Measurements from ENCODE around the gene NCBP3.

NCBP3 gene

GRCh38 chr17:3763777-3764170, 82.3 kb downstream of the NCBP3 start:
- Histone ChIP-seq H3K27me3 (ENCODE audit: control insufficient read depth in 2 of 2, insufficient read depth in 2 of 2, low read length in 2 of 2) (no peaks in the 10 kb centered on the region), H3K36me3 (ENCODE audit: control insufficient read depth in 2 of 2, insufficient read depth in 2 of 2, low read length in 2 of 2) (no peaks in the 10 kb centered on the region), H3K27ac (ENCODE audit: low read depth in 2 of 2, low read length in 2 of 2) (peak overlapping the region in 1 of 2 donors; percentile 32), H3K9me3 (ENCODE audit: control insufficient read depth in 2 of 2, low read length in 2 of 2) (peaks cover 0 to 4% of the 10 kb centered on the region in 2 donors), H3K4me3 (ENCODE audit: low read length in 2 of 2) (peak overlapping the region in 1 of 2 donors; percentile 15), H3K4me1 (ENCODE audit: control insufficient read depth in 2 of 2, insufficient read depth in 2 of 2, low read length in 2 of 2) (peaks cover 0 to 2% of the 10 kb centered on the region in 2 donors), H3K9ac (ENCODE audit: low read depth in 1 of 2, low read length in 2 of 2) (peak overlapping the region in 1 of 2 donors; percentile 12)

- H3K4me1 ChIP-seq (ENCODE audit: control insufficient read depth in 2 of 2, insufficient read depth in 2 of 2, low read length in 2 of 2) = peaks cover 0 to 2% of the 10 kb centered on the region in 2 donors
- no peaks in the 10 kb centered on the region for H3K36me3 ChIP-seq (ENCODE audit: control insufficient read depth in 2 of 2, insufficient read depth in 2 of 2, low read length in 2 of 2)
- H3K9me3 ChIP-seq (ENCODE audit: control insufficient read depth in 2 of 2, low read length in 2 of 2) = peaks cover 0 to 4% of the 10 kb centered on the region in 2 donors
- H3K27ac ChIP-seq (ENCODE audit: low read depth in 2 of 2, low read length in 2 of 2) = peak overlapping the region in 1 of 2 donors; percentile 32
- H3K4me3 ChIP-seq (ENCODE audit: low read length in 2 of 2) = peak overlapping the region in 1 of 2 donors; percentile 15
- no peaks in the 10 kb centered on the region for H3K27me3 ChIP-seq (ENCODE audit: control insufficient read depth in 2 of 2, insufficient read depth in 2 of 2, low read length in 2 of 2)
- peak overlapping the region in 1 of 2 donors; percentile 12 for H3K9ac ChIP-seq (ENCODE audit: low read depth in 1 of 2, low read length in 2 of 2)
These were observed 82.9 kb downstream of the NCBP3 start for GRCh38 chr17:3762922-3763776.

DNA sequence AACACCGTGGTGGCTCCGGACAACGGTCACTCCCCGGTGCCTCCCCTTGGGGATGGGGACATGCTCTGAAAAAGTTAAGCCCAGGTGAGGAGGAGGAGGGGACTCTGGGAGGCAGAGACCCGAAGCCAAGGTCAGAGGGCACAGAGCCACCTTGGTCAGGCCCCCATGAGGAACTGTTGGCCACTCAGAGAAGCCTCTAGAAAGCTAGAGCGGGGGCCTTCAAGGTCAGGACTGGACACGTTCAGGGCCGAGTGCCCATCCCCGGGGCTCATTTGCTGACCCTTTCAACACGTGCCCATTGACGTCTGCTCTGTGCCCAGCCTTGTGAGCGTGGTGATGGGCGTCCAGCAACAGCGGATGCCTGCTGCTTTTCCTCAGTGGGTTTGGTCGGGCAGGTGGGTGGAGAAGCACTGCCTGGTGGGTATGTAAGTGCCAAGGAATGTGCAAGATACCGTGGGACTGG, 84.1 kb downstream of the NCBP3 start:
- Histone ChIP-seq H3K4me3 (ENCODE audit: low read length in 2 of 2) (no peak overlapping the region), H3K9ac (ENCODE audit: low read depth in 1 of 2, low read length in 2 of 2) (no peak overlapping the region), H3K27me3 (ENCODE audit: control insufficient read depth in 2 of 2, insufficient read depth in 2 of 2, low read length in 2 of 2) (no peaks in the 10 kb centered on the region), H3K36me3 (ENCODE audit: control insufficient read depth in 2 of 2, insufficient read depth in 2 of 2, low read length in 2 of 2) (no peaks in the 10 kb centered on the region), H3K9me3 (ENCODE audit: control insufficient read depth in 2 of 2, low read length in 2 of 2) (peaks cover 0 to 4% of the 10 kb centered on the region in 2 donors), H3K27ac (ENCODE audit: low read depth in 2 of 2, low read length in 2 of 2) (no peak overlapping the region), H3K4me1 (ENCODE audit: control insufficient read depth in 2 of 2, insufficient read depth in 2 of 2, low read length in 2 of 2) (peaks cover 0 to 2% of the 10 kb centered on the region in 2 donors)

DNA sequence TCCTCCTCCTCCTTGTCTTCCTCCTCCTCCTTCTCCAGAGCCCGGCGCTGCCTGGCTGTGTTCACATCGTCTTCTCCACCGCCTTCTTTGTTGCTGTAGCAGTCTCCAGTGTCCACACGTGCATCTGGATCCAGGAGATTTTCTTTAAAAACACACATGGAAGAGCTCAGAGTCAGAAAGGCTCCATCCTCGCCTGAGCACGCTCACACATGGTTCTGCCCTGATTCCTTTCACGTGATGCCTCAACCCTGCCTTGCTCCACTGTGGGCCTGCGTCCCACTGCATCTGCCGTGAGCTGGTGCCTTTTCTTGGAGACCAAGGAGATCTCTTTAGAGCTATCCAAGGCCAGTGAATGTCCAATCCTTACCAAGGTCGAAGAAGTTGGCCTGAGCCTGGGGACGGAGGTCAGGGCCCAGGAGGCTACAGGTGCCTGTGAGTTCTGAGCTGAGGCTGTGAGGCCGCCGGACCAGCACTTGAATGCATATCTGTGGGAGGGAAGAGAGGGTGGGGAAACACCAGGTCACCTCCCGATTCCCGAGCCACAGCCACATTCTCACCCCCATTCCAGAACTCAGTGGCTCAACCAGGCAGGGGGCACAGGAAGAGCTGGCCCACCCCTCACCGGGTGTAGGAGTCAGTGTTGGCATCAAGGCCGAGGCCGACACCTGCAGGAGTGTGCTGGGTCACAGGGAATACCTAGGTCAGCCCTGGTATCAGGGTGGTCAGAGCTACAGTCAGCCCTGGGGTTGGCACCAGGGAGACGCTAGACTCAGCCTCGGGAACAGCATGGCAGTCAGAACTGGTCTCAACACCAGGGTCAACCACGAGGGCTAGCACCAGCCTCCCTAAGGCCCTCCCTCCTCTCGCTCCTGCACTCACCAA, 84.8 kb downstream of the NCBP3 start:
- Histone ChIP-seq H3K9me3 (ENCODE audit: control insufficient read depth in 2 of 2, low read length in 2 of 2) (peaks cover 0 to 4% of the 10 kb centered on the region in 2 donors), H3K27ac (ENCODE audit: low read depth in 2 of 2, low read length in 2 of 2) (no peak overlapping the region), H3K4me1 (ENCODE audit: control insufficient read depth in 2 of 2, insufficient read depth in 2 of 2, low read length in 2 of 2) (peaks cover 0 to 2% of the 10 kb centered on the region in 2 donors), H3K9ac (ENCODE audit: low read depth in 1 of 2, low read length in 2 of 2) (no peak overlapping the region), H3K27me3 (ENCODE audit: control insufficient read depth in 2 of 2, insufficient read depth in 2 of 2, low read length in 2 of 2) (no peaks in the 10 kb centered on the region), H3K36me3 (ENCODE audit: control insufficient read depth in 2 of 2, insufficient read depth in 2 of 2, low read length in 2 of 2) (no peaks in the 10 kb centered on the region), H3K4me3 (ENCODE audit: low read length in 2 of 2) (no peak overlapping the region)

DNA sequence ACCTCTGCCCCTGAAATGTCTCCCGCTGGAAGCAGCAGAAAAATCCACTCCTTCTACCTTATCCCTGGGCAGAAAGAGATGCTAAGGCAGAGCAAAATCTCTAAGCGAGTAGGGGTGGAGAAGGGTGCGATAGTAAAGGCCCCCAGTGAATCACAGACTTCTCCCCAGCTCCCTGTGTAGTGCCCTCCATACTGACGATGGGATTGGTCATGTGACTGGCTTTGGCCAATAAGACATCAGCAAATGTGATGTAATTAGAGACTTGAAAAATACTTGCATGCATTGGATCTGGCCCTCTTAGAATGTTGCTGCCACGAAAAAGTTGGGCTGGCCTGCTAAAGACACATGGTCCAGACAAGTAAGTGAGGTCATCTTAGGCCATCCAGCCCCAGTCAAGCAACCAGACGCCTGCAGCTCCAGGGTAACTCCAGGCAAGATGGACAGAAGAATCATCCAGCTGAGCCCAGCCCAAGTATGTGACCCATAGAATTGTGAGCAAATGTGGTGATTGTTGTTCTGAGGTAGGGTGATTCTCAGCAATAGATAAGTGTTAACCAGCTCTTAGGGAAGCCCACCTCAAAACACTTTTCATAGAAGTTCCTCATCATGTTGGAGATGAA, 86.3 kb downstream of the NCBP3 start:
- Histone ChIP-seq H3K4me1 (ENCODE audit: control insufficient read depth in 2 of 2, insufficient read depth in 2 of 2, low read length in 2 of 2) (peaks cover 0 to 5% of the 10 kb centered on the region in 2 donors), H3K27ac (ENCODE audit: low read depth in 2 of 2, low read length in 2 of 2) (no peak overlapping the region), H3K4me3 (ENCODE audit: low read length in 2 of 2) (no peak overlapping the region), H3K9me3 (ENCODE audit: control insufficient read depth in 2 of 2, low read length in 2 of 2) (peaks cover 0 to 4% of the 10 kb centered on the region in 2 donors), H3K9ac (ENCODE audit: low read depth in 1 of 2, low read length in 2 of 2) (no peak overlapping the region), H3K27me3 (ENCODE audit: control insufficient read depth in 2 of 2, insufficient read depth in 2 of 2, low read length in 2 of 2) (no peaks in the 10 kb centered on the region), H3K36me3 (ENCODE audit: control insufficient read depth in 2 of 2, insufficient read depth in 2 of 2, low read length in 2 of 2) (no peaks in the 10 kb centered on the region)

- Histone ChIP-seq H3K27ac (ENCODE audit: low read depth in 2 of 2, low read length in 2 of 2) (peak overlapping the region; percentile 53 to 65), H3K4me3 (ENCODE audit: low read length in 2 of 2) (peak overlapping the region; percentile 57 to 74), H3K27me3 (ENCODE audit: control insufficient read depth in 2 of 2, insufficient read depth in 2 of 2, low read length in 2 of 2) (no peaks in the 10 kb centered on the region), H3K4me1 (ENCODE audit: control insufficient read depth in 2 of 2, insufficient read depth in 2 of 2, low read length in 2 of 2) (peaks cover 0 to 4% of the 10 kb centered on the region in 2 donors), H3K36me3 (ENCODE audit: control insufficient read depth in 2 of 2, insufficient read depth in 2 of 2, low read length in 2 of 2) (no peaks in the 10 kb centered on the region), H3K9me3 (ENCODE audit: control insufficient read depth in 2 of 2, low read length in 2 of 2) (peaks cover 0 to 4% of the 10 kb centered on the region in 2 donors), H3K9ac (ENCODE audit: low read depth in 1 of 2, low read length in 2 of 2) (peak overlapping the region; percentile 68 to 73)
These were observed 90.6 kb downstream of the NCBP3 start for GRCh38 chr17:3755335-3756030.

DNA sequence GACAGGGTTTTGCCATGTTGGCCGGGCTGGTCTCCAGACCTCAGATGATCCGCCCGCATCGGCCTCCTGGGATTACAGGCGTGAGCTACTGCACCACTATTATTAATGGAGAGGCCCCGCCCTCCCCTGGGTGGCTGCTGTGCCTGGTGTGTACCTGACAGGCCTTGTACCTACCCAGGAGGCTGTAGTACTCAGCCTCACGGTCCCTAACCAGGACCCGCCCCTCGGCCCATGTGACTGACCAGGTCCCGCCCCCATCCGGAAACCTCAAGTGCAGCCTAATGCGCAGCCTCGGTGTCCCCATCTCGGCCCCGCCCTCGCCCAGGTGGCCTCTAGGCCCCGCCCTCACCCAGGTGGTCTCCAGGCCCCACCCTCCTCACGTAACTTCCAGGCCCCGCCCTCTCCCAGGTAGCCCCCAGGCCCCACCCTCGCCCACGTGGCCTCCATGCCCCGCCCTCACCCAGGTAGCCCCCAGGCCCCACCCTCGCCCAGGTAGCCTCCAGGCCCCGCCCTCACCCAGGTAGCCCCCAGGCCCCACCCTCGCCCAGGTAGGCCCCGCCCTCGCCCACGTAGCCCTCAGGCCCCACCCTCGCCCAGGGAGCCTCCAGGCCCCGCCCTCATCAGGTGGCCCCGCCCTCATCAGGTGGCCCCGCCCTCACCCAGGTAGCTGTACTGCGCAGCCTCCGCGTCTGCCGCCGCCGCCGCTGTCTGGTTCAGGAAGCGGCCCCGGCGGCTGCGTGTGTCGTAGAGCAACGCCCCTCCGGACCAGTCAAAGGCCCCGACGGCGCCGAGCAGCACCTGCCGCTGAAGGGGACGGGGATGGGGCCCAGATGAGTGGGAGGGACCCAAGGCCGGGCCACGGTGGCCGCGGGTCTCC, 91.3 kb downstream of the NCBP3 start:
- Histone ChIP-seq H3K9me3 (ENCODE audit: control insufficient read depth in 2 of 2, low read length in 2 of 2) (peaks cover 0 to 2% of the 10 kb centered on the region in 2 donors), H3K27me3 (ENCODE audit: control insufficient read depth in 2 of 2, insufficient read depth in 2 of 2, low read length in 2 of 2) (no peaks in the 10 kb centered on the region), H3K4me3 (ENCODE audit: low read length in 2 of 2) (peak overlapping the region; percentile 57 to 74), H3K4me1 (ENCODE audit: control insufficient read depth in 2 of 2, insufficient read depth in 2 of 2, low read length in 2 of 2) (peaks cover 0 to 4% of the 10 kb centered on the region in 2 donors), H3K9ac (ENCODE audit: low read depth in 1 of 2, low read length in 2 of 2) (peak overlapping the region; percentile 68 to 73), H3K36me3 (ENCODE audit: control insufficient read depth in 2 of 2, insufficient read depth in 2 of 2, low read length in 2 of 2) (no peaks in the 10 kb centered on the region), H3K27ac (ENCODE audit: low read depth in 2 of 2, low read length in 2 of 2) (peak overlapping the region; percentile 53 to 65)

GRCh38 chr17:3754066-3754457, 92.0 kb downstream of the NCBP3 start:
- Histone ChIP-seq H3K9me3 (ENCODE audit: control insufficient read depth in 2 of 2, low read length in 2 of 2) (no peaks in the 10 kb centered on the region), H3K27ac (ENCODE audit: low read depth in 2 of 2, low read length in 2 of 2) (no peak overlapping the region), H3K9ac (ENCODE audit: low read depth in 1 of 2, low read length in 2 of 2) (no peak overlapping the region), H3K4me3 (ENCODE audit: low read length in 2 of 2) (peak overlapping the region in 1 of 2 donors; percentile 13), H3K36me3 (ENCODE audit: control insufficient read depth in 2 of 2, insufficient read depth in 2 of 2, low read length in 2 of 2) (no peaks in the 10 kb centered on the region), H3K27me3 (ENCODE audit: control insufficient read depth in 2 of 2, insufficient read depth in 2 of 2, low read length in 2 of 2) (no peaks in the 10 kb centered on the region), H3K4me1 (ENCODE audit: control insufficient read depth in 2 of 2, insufficient read depth in 2 of 2, low read length in 2 of 2) (peaks cover 0 to 4% of the 10 kb centered on the region in 2 donors)

GRCh38 chr17:3753624-3754023, 92.4 kb downstream of the NCBP3 start:
- Histone ChIP-seq H3K27ac (ENCODE audit: low read depth in 2 of 2, low read length in 2 of 2) (no peak overlapping the region), H3K9ac (ENCODE audit: low read depth in 1 of 2, low read length in 2 of 2) (no peak overlapping the region), H3K4me3 (ENCODE audit: low read length in 2 of 2) (no peak overlapping the region), H3K9me3 (ENCODE audit: control insufficient read depth in 2 of 2, low read length in 2 of 2) (no peaks in the 10 kb centered on the region), H3K27me3 (ENCODE audit: control insufficient read depth in 2 of 2, insufficient read depth in 2 of 2, low read length in 2 of 2) (no peaks in the 10 kb centered on the region), H3K36me3 (ENCODE audit: control insufficient read depth in 2 of 2, insufficient read depth in 2 of 2, low read length in 2 of 2) (no peaks in the 10 kb centered on the region), H3K4me1 (ENCODE audit: control insufficient read depth in 2 of 2, insufficient read depth in 2 of 2, low read length in 2 of 2) (peaks cover 0 to 4% of the 10 kb centered on the region in 2 donors)
